Panc1 (cell line): ENCODE results near the gene FREM3.

Experiments
- CTCF ChIP-seq: fragments of 450-650 bp; IDR thresholded peaks from 2 replicates; pipeline ENCODE4 v1.5.1; 2017; ENCODE audit warnings: mild to moderate bottlenecking
- POLR2AphosphoS5 ChIP-seq: IDR thresholded peaks from 2 replicates; pipeline ENCODE4 v1.6.1; 2012; ENCODE audit warnings: mild to moderate bottlenecking, low read depth, low read length, moderate library complexity
- REST ChIP-seq, 2 experiments: IDR thresholded peaks; 2 replicates each; pipeline ENCODE4 v1.6.1; 2011 to 2012; ENCODE audit warnings: low read depth in 2 of 2, control low read depth in 1 of 2, low read length in 1 of 2, mild to moderate bottlenecking in 1 of 2, moderate library complexity in 1 of 2; ENCODE audit not compliant: insufficient read depth in 1 of 2

- TF ChIP-seq REST (IDR thresholded peaks at IDR 0.05; ENCODE audit: insufficient read depth in 1 of 2, low read depth in 2 of 2, low read length in 1 of 2) (no peak), POLR2AphosphoS5 (no peak), CTCF (no peak)
Measured at GRCh38 chr4:143538979-143539669, 161.4 kb downstream of the FREM3 start.
